ENCODE measurements around the gene RETREG1. TPM values are rescaled to one million over a fixed set of nuclear protein-coding genes. Genes with fewer than 3 reads are reported as not detected.
"Not testable (repeated sequence)": the region's sequence is repeated elsewhere in the genome, so short reads cannot be mapped to it uniquely, and the experiment has no call there.

Gene RETREG1, protein sequence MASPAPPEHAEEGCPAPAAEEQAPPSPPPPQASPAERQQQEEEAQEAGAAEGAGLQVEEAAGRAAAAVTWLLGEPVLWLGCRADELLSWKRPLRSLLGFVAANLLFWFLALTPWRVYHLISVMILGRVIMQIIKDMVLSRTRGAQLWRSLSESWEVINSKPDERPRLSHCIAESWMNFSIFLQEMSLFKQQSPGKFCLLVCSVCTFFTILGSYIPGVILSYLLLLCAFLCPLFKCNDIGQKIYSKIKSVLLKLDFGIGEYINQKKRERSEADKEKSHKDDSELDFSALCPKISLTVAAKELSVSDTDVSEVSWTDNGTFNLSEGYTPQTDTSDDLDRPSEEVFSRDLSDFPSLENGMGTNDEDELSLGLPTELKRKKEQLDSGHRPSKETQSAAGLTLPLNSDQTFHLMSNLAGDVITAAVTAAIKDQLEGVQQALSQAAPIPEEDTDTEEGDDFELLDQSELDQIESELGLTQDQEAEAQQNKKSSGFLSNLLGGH
- polyA plus RNA-seq (ENCODE audit: low read depth in 6 of 6), result 10 to 100 TPM in 5 of 6 donors, 1 to 10 TPM in 1; 7.0 to 55.3 (median 19.6) TPM

DNA sequence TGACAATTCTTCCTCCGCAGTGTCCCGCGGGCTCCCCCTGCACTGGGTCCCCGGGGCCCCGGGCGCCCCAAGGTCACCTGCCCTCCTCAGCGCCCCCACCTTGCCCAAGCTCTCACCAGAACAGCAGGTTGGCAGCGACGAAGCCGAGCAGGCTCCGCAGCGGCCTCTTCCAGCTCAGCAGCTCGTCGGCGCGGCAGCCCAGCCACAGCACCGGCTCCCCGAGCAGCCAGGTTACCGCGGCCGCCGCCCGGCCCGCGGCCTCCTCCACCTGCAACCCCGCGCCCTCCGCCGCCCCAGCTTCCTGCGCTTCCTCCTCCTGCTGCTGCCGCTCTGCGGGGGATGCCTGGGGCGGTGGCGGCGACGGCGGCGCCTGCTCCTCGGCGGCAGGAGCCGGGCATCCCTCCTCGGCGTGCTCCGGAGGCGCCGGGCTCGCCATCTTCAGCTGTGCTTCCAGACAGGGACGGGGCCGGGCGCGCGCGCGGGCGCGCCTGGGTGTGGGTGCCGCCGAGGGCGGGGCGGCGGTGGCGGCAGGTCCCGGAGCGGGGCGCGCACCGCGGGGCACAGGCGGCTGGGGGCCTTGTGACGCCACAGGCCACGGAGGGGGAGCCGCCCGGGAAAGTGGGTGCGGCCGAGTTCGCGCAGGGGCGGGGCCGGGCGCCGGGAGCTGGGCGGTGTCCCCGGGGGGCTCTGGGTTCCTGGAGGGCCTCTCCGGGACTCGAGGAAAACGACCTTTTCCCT, at the start of gene RETREG1:
TSS of gene RETREG1 (minus strand) at position 462 of the 738 bp plus-strand sequence. CDS start at position 436, 26 bp downstream.
- Mint-ChIP-seq H3K9me3 (no peaks in the 10 kb centered on the region), H3K27ac (peak within 1 kb of the TSS in 5 of 6 donors; percentile 58 to 97 (median 81)), H3K4me3 (peak within 1 kb of the TSS in 5 of 8 donors; percentile 91 to 95 (median 94)), H3K36me3 (no peaks in the 10 kb centered on the region), H3K4me1 (peaks cover 12 to 19% (median 18%) of the 10 kb centered on the region in 3 donors), H3K27me3 (no peaks in the 10 kb centered on the region)
- ATAC-seq (ENCODE audit: low read depth in 2 of 2) (peak; percentile 79 to 82), DNase-seq (peak; percentile 76)

DNA sequence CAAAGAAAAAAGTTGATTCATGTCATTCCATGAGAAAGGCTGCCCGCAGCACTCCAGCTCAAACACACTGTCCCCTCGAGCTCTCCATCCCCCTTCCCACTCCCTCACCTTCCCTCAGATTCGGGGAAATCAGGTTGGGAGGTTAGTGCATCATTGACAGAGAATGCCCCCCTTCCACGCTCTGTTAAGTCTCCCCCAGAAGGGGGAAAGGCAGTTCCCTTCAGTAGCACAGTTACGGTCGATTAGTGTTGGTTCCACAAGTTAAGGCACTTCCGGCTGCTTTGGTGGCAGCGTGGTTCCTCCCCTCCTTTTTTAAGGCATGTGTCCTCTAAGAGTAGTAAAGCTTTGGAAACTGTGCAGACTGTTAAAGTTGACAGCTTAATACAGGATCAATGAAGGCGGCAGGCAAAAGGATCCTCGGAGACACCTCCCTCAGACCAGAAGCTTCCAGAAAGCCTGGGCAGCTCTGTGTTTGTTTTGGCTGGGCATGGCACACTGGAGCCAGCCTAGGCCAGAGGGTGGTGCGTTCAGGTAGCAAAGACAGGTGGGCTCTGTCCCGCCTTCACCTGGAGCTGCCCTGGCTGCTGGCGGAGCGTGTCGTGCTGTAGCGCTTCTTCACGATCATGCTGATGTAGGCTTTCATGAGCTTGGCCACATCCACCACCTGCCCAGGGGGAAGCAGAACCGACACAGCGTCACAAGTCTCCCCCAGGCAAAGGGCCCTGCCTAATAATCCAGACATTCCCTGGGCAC, 49.5 kb upstream of the RETREG1 start:
- Mint-ChIP-seq H3K9me3 (no peaks in the 10 kb centered on the region), H3K27ac (peak overlapping the region in 1 of 6 donors; percentile 87), H3K27me3 (peaks cover 0 to 2% (median 0%) of the 10 kb centered on the region in 3 donors), H3K36me3 (no peaks in the 10 kb centered on the region), H3K4me3 (no peak overlapping the region), H3K4me1 (no peaks in the 10 kb centered on the region)
- DNase-seq (no peak), ATAC-seq (ENCODE audit: low read depth in 2 of 2) (no peak)

DNA sequence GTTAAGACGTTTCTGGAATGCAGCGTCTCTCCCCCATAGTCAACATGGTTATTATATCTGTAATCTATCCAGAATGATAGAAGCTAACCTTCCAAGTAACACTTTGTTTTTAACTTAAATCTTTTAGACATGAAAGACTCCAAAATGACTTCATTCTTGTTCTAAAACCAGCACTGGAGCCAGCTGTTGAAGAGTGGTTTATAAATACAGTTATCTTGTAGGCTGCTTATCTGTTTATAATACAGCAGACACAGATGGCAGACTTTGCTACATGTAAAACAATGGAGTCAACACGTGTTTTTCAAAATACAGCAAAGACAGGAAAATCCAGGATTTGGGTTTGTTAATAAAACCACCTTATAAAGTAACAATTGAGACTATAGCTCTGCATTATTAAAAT, 48.8 kb upstream of the RETREG1 start:
- no peak overlapping the region for H3K4me3 Mint-ChIP-seq
- no peaks in the 10 kb centered on the region for H3K4me1 Mint-ChIP-seq
- no peak for DNase-seq
- no peak overlapping the region for H3K27ac Mint-ChIP-seq
- H3K36me3 Mint-ChIP-seq, result no peaks in the 10 kb centered on the region
- H3K9me3 Mint-ChIP-seq, result no peaks in the 10 kb centered on the region
- H3K27me3 Mint-ChIP-seq, result peaks cover 0 to 8% (median 0%) of the 10 kb centered on the region in 3 donors
- no peak for ATAC-seq (ENCODE audit: low read depth in 2 of 2)

DNA sequence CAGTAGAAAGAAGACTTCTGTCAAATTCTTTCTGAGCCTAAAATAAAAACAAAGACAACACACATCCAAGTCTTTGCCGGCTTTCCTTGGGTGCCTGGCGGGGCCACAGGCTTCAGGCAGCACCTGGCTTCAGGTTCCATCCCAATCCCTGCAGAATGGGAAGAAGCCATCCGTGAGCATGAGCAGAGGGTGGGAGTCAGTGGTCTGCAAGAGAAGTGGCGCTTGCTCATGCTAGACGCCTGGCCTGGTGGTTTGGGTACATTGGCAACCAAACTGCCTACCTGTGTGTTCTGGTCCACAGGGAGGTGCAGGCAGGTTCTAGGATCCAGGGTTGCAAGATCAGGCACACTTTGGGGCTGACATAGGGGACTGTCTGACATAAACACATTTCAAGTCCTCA, 47.6 kb upstream of the RETREG1 start:
- no peak for ATAC-seq (ENCODE audit: low read depth in 2 of 2)
- DNase-seq, result no peak
- Mint-ChIP-seq H3K36me3 (no peaks in the 10 kb centered on the region), H3K4me1 (no peaks in the 10 kb centered on the region), H3K4me3 (no peak overlapping the region), H3K27ac (no peak overlapping the region), H3K27me3 (peaks cover 0 to 8% (median 0%) of the 10 kb centered on the region in 3 donors), H3K9me3 (no peaks in the 10 kb centered on the region)

DNA sequence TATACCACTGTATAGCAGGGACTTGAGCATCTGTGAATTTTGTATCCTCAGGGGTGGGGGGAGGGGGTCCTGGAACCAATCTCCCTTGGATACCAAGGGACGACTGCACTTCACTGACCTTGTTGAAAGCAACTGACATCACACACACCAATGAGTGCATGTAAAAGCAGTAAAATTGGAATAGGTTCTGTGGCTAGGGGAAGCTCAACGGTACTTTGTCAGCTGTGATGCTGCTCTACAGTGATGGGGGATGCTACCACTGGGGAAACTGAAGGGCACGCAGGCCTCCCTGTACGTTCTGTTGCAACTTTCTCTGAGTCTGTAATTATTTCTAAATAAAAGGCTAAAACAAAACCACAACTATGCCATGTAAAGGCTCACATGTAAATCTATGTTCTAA, 47.0 kb upstream of the RETREG1 start:
- H3K9me3 Mint-ChIP-seq, result peaks cover 0 to 3% (median 0%) of the 10 kb centered on the region in 7 donors
- no peaks in the 10 kb centered on the region for H3K4me1 Mint-ChIP-seq
- DNase-seq, result no peak
- no peak for ATAC-seq (ENCODE audit: low read depth in 2 of 2)
- H3K4me3 Mint-ChIP-seq, result no peak overlapping the region
- no peak overlapping the region for H3K27ac Mint-ChIP-seq
- H3K27me3 Mint-ChIP-seq, result peaks cover 0 to 8% (median 0%) of the 10 kb centered on the region in 3 donors
- H3K36me3 Mint-ChIP-seq, result no peaks in the 10 kb centered on the region

DNA sequence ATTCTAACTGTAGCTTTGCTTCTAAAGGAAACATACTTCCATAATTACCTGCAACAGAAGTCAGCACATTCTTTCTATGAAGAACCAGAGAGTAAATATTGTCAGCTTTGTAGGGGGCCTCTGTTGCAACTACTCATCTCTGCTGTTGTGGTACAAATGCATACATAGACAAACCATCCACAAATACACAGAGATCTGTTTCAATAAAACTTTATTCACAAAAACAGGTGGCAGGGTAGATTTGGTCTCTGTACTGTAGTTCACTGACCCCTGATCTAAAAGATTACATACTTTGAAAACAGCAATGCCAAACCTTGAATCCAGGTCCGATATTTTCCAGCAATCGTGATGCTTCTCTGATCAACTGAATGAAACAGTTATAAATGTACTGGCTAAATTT, 44.9 kb upstream of the RETREG1 start:
- peaks cover 6 to 19% (median 8%) of the 10 kb centered on the region in 3 donors for H3K27me3 Mint-ChIP-seq
- ATAC-seq (ENCODE audit: low read depth in 2 of 2) (no peak), DNase-seq (no peak)
- H3K9me3 Mint-ChIP-seq, result peaks cover 0 to 8% (median 0%) of the 10 kb centered on the region in 7 donors
- no peaks in the 10 kb centered on the region for H3K36me3 Mint-ChIP-seq
- H3K4me1 Mint-ChIP-seq, result no peaks in the 10 kb centered on the region
- H3K27ac Mint-ChIP-seq, result no peak overlapping the region
- H3K4me3 Mint-ChIP-seq, result no peak overlapping the region

DNA sequence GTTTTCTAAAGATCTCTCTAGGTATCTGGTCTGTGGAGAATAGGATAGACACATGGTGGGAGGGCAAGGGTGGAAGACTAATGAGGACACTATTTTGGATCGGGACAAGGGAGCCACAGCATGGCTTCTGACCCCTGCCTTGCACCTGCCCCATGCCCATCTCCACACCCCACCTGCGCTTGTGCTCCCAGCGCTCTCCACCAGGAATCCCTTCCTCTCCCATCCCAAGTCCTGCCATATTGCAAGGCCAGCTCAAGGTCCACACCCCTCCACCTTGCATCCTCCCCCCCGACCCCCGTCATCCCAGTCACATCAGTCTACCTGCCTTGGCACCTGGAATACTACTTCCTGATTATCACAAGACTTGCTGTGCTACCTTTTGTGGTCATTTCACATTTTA, 44.2 kb upstream of the RETREG1 start:
- ATAC-seq (ENCODE audit: low read depth in 2 of 2) (no peak), DNase-seq (no peak)
- Mint-ChIP-seq H3K27me3 (peaks cover 8 to 21% (median 9%) of the 10 kb centered on the region in 3 donors), H3K9me3 (peaks cover 0 to 8% (median 0%) of the 10 kb centered on the region in 7 donors), H3K27ac (no peak overlapping the region), H3K36me3 (no peaks in the 10 kb centered on the region), H3K4me3 (no peak overlapping the region), H3K4me1 (no peaks in the 10 kb centered on the region)

DNA sequence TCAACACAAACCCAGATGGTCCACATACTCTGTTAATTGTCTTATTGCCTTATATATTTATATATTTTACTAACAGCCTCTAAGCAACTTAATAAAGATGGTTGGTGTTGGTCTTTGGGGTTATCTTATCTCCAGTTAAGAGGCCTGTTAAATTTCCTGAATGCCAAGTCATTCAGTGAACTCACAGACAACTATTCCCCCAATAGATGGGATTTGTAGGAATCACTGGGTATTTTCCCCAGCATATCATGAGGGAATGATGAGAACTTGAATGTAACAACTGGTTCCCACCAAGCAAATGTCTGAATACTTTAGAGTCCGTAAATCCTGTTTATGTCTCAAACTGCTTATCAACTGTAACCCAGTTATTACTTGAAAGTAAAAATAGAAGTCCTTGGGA, 42.7 kb upstream of the RETREG1 start:
- no peak overlapping the region for H3K4me3 Mint-ChIP-seq
- H3K27ac Mint-ChIP-seq, result no peak overlapping the region
- peaks cover 8 to 21% (median 9%) of the 10 kb centered on the region in 3 donors for H3K27me3 Mint-ChIP-seq
- H3K36me3 Mint-ChIP-seq, result no peaks in the 10 kb centered on the region
- peaks cover 0 to 6% (median 0%) of the 10 kb centered on the region in 3 donors for H3K4me1 Mint-ChIP-seq
- peaks cover 0 to 8% (median 0%) of the 10 kb centered on the region in 7 donors for H3K9me3 Mint-ChIP-seq
- ATAC-seq (ENCODE audit: low read depth in 2 of 2) (no peak), DNase-seq (no peak)

DNA sequence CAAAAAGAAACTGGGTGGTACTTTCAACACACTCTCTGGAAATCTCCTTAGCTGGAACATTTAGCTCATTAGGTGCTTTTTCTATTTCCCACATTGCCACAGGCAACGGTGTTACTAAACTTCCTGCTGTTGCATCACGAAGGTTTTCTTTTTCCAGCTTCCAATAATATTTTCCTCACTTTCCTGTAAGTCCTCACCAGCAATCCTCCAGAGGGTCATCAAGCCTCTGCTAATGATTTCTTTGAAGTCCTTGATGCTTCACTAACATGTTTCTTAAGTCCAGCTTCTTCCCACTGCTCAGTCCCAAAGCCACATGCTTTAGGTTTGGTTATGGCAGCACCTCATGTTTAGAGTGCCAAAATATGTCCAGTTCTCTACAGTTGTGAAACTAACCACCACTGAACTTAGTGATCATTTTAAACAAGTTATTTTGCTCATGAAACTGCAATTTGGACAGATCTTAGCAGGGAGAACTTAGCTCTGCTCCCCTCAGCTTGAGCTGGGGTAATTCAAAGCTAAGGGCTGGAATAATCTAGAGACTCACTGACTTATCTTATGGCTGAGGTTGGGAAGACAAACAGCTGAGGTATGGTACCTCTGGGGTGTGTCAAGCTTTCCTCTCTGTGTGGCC, 39.9 kb upstream of the RETREG1 start:
- DNase-seq (no peak), ATAC-seq (ENCODE audit: low read depth in 2 of 2) (no peak)
- Mint-ChIP-seq H3K4me3 (no peak overlapping the region), H3K4me1 (peaks cover 0 to 7% (median 0%) of the 10 kb centered on the region in 3 donors), H3K27ac (no peak overlapping the region), H3K36me3 (no peaks in the 10 kb centered on the region), H3K27me3 (peaks cover 8 to 21% (median 9%) of the 10 kb centered on the region in 3 donors), H3K9me3 (peaks cover 0 to 8% (median 0%) of the 10 kb centered on the region in 7 donors)

DNA sequence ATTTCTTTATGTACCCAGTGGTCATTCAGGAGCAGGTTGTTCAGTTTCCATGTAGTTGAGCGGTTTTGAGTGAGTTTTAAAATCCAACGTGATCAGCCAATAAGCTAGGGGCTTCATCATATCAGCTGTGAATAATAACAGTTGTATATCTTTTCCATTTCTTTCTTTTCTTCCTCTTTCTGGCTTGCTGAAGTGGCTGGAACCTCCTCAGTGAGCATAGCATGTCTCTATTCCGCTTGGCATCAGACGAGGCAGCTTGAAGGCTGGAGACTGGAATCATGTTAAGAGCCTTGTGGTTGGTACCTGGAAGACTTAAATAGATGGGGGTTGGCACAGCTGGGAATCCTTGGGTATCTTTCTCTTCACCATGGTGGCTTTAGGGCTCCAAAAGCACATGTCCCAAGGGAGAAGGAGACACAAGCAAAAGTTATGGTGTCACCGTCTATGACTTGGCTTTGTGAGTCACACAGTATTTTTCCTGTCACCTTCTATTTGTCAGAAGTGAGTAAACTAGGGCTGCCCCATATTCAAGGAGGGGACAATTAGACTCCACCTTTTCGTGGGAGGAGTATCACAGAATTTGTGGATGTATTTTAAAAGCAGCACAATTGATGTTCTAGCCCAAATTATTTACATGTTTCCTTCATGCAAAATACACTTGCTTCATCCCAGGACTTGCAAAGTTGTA, 38.0 kb upstream of the RETREG1 start:
- no peak for DNase-seq
- peaks cover 8 to 13% (median 9%) of the 10 kb centered on the region in 3 donors for H3K27me3 Mint-ChIP-seq
- ATAC-seq (ENCODE audit: low read depth in 2 of 2), result no peak
- H3K4me3 Mint-ChIP-seq, result no peak overlapping the region
- H3K9me3 Mint-ChIP-seq, result peaks cover 0 to 10% (median 3%) of the 10 kb centered on the region in 7 donors
- H3K36me3 Mint-ChIP-seq, result no peaks in the 10 kb centered on the region
- H3K27ac Mint-ChIP-seq, result no peak overlapping the region
- peaks cover 0 to 7% (median 0%) of the 10 kb centered on the region in 3 donors for H3K4me1 Mint-ChIP-seq

DNA sequence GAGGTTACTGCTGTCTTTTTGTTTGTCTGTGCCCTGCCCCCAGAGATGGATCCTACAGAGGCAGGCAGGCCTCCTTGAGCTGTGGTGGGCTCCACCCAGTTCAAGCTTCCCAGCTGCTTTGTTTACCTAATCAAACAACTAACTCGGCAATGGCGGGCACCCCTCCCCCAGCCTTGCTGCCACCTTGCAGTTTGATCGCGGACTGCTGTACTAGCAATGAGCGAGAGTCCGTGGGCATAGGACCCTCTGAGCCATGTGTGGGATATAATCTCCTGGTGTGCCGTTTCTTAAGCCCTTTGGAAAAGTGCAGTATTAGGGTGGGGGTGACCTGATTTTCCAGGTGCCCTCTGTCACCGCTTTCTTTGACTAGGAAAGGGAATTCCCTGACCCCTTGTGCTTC, 31.9 kb upstream of the RETREG1 start:
- not testable (repeated sequence) for H3K4me1 Mint-ChIP-seq; H3K4me3 Mint-ChIP-seq; H3K27me3 Mint-ChIP-seq; H3K36me3 Mint-ChIP-seq; ATAC-seq (ENCODE audit: low read depth in 2 of 2); H3K27ac Mint-ChIP-seq; DNase-seq
- peaks cover 2 to 27% (median 14%) of the 10 kb centered on the region in 7 donors for H3K9me3 Mint-ChIP-seq

DNA sequence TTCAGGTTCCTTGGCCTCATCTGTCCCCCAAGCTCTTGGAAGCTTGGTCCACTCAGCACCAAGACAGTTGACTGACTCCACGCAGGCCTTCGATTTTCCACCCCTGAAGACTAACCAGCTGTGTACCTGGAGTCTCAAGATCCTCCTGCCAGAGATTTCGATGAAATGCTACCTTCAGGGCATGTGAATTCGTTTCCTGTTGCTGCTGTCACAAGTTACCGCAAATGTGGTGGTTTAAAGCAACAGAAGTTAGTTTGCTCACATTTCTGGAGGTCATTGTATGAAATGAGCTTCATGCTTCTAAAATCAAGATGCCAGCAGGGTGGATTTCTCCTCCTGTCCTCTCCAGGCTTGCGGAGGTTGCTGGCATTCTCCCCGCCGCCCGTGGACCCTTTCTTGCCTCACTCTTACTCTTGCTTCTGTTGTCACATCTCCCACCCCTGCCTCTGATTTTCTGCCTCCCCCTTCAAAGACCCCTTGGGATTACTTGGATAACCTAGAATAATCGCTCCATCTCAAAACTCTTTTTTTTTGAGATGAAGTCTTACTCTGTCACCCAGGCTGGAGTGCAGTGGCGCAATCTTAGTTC, 27.6 kb upstream of the RETREG1 start:
- DNase-seq (no peak), ATAC-seq (ENCODE audit: low read depth in 2 of 2) (no peak)
- H3K27ac Mint-ChIP-seq, result peak overlapping the region in 1 of 6 donors; percentile 81
- peaks cover 0 to 6% (median 0%) of the 10 kb centered on the region in 3 donors for H3K27me3 Mint-ChIP-seq
- no peaks in the 10 kb centered on the region for H3K4me1 Mint-ChIP-seq
- H3K36me3 Mint-ChIP-seq, result peaks cover 0 to 7% of the 10 kb centered on the region in 2 donors
- H3K4me3 Mint-ChIP-seq, result no peak overlapping the region
- H3K9me3 Mint-ChIP-seq, result peaks cover 2 to 28% (median 10%) of the 10 kb centered on the region in 7 donors
